HG02588 (cell line): Measurements from ENCODE around the gene RELCH.

Experiments used
- ATAC-seq: cut with Tn5 transposase; IDR thresholded peaks from one replicate; pipeline ENCODE4 v1.9.1; 2021; ENCODE audit warnings: mild to moderate bottlenecking, moderate library complexity; ENCODE audit not compliant: unreplicated experiment

Gene RELCH

GRCh38 chr18:62189208-62189607 is 2.2 kb downstream of the RELCH start:
- no peak for ATAC-seq

- no peak for ATAC-seq
These were observed 9.0 kb downstream of the RELCH start for GRCh38 chr18:62196079-62196478.

GRCh38 chr18:62196980-62197379 is 9.9 kb downstream of the RELCH start:
- no peak for ATAC-seq

- no peak for ATAC-seq
These were observed 11.2 kb downstream of the RELCH start for GRCh38 chr18:62198259-62198658.

- ATAC-seq, result no peak
These were observed 12.6 kb downstream of the RELCH start for GRCh38 chr18:62199629-62200028.

GRCh38 chr18:62200121-62200914 is 13.3 kb downstream of the RELCH start:
- ATAC-seq, result no peak

- no peak for ATAC-seq
These were observed 14.8 kb downstream of the RELCH start for GRCh38 chr18:62201870-62202269.

GRCh38 chr18:62205824-62206223 is 18.8 kb downstream of the RELCH start:
- ATAC-seq, result no peak

- ATAC-seq, result no peak
These were observed 19.5 kb downstream of the RELCH start for GRCh38 chr18:62206593-62206992.

- ATAC-seq, result no peak
These were observed 22.0 kb downstream of the RELCH start for GRCh38 chr18:62209046-62209445.

GRCh38 chr18:62210138-62210537 is 23.1 kb downstream of the RELCH start:
- ATAC-seq, result no peak

- no peak for ATAC-seq
These were observed 24.3 kb downstream of the RELCH start for GRCh38 chr18:62211325-62211828.

- no peak for ATAC-seq
These were observed 27.7 kb downstream of the RELCH start for GRCh38 chr18:62214790-62215189.

- ATAC-seq, result no peak
These were observed 37.2 kb downstream of the RELCH start for GRCh38 chr18:62224229-62224628.

GRCh38 chr18:62226047-62226446 is 39.0 kb downstream of the RELCH start:
- no peak for ATAC-seq

- no peak for ATAC-seq
These were observed 49.2 kb downstream of the RELCH start for GRCh38 chr18:62236252-62236651.

- ATAC-seq, result no peak
These were observed 52.4 kb downstream of the RELCH start for GRCh38 chr18:62239475-62239874.

- no peak for ATAC-seq
These were observed 55.9 kb downstream of the RELCH start for GRCh38 chr18:62242955-62243354.

- ATAC-seq, result no peak
These were observed 58.1 kb downstream of the RELCH start for GRCh38 chr18:62245177-62245576.

- no peak for ATAC-seq
These were observed 58.6 kb downstream of the RELCH start for GRCh38 chr18:62245699-62246098.

GRCh38 chr18:62248313-62248712 is 61.3 kb downstream of the RELCH start:
- ATAC-seq, result no peak

- ATAC-seq, result peak; percentile 57
These were observed 62.5 kb downstream of the RELCH start for GRCh38 chr18:62249478-62250097.
